ENCODE measurements around the gene LRRN4CL. TPM values are rescaled to one million over a fixed set of nuclear protein-coding genes. Genes with fewer than 3 reads are reported as not detected.

The LRRN4CL gene
- total RNA-seq, 1 experiment from 2014 or later, result 0.42 TPM

DNA sequence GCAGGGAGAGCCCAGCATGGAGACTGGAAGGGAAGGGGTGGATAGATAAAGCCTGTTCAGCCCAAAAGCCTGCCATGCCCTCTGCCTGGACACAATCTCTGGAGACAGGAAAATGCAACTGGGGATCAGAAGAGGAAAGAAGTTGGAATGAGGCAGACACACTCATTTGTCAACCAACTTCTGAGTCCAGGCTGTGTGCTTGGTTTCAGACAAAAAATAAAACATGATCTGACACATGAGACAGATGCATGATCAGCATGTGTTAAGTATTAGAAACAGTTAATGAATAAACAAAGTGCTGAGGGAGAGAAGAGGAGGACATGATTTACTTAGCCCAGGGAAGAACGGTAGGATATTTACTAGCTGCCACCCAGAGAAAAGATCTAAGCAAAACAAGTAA is 839 bp downstream of the LRRN4CL start:
- no peak for DNase-seq (ENCODE audit: unreplicated experiment)
- H3K27me3 Mint-ChIP-seq (ENCODE audit: insufficient read depth, unreplicated experiment), result no peaks in the 10 kb centered on the region
- H3K4me1 Mint-ChIP-seq (ENCODE audit: insufficient read depth, unreplicated experiment), result peaks cover 19% of the 10 kb centered on the region
- H3K27ac Mint-ChIP-seq (ENCODE audit: low read depth, unreplicated experiment), result no peak overlapping the region
- H3K4me3 Mint-ChIP-seq (ENCODE audit: unreplicated experiment), result no peak overlapping the region
- no peak for TF ChIP-seq CTCF (IDR thresholded peaks at IDR 0.05; ENCODE audit: unreplicated experiment)
- intact Hi-C loops (cut with micrococcal nuclease), result no loop called here
- ChIA-PET CTCF (interaction anchor here (0.5 to 2.7 kb wide), 2 partner anchors 294 to 802 kb away, joined by 3 to 10 read pairs; no protein-coding TSS in a partner anchor), POLR2A (interaction anchor here (0.6 to 2.3 kb wide), 8 partner anchors 9 to 710 kb away, joined by 3 to 12 read pairs (median 7); partner anchors contain the start of genes HNRNPUL2, INTS5, TAF6L and TTC9C)
- BruUV-seq (replicated peaks), result no TSS peak
- H3K36me3 Mint-ChIP-seq (ENCODE audit: insufficient read depth, unreplicated experiment), result peaks cover 45% of the 10 kb centered on the region
- H3K9me3 Mint-ChIP-seq (ENCODE audit: unreplicated experiment), result no peaks in the 10 kb centered on the region

DNA sequence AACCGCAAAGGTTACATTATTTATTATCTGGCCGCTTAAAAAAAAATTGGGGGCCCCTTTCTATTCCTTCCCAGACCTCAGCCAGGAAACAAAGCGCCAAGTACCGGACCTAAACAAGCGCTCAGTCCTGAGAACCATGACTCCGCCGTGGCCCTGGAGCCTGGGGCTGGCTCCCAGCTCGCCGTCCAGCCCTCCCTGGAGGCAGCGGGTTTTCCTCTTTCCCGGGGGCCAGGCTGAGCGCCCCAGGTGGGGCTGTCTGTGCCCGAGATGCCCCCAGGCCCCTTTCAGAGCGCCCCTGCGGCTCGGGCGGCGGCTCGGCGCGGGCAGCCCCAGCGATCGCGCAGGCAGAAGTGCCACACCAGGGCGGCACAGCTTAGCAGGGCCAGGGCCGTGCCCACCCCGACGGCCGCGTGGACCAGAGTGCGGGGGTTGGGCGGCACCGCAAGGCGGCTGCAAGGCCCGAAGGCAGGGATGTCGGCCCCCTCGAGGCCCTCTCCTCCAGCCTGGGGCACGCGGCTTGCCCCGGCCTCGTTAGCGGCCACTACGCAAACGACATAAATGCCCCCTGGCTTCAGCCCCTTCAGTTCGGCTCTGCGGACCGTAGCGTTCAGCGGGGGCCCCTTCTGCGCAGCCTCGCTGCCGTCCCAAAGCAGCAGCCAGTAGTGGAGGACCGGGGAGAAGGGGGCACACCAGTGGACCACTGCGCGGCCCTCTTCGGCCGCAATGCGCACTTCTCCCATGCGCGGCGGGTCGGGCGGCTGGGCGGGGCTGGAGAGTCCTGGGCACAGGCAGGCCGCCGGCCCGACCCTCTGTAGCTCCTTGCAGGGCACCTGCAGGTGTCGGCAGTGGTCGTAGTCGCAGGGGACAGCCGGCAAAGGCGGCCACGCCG is 1.6 kb downstream of the LRRN4CL start:
- no peak for DNase-seq (ENCODE audit: unreplicated experiment)
- CTCF ChIA-PET, result no interaction called here
- POLR2A ChIA-PET, result interaction anchor here (0.6 to 1.7 kb wide), 5 partner anchors 16 to 1582 kb away, joined by 3 to 4 read pairs (median 3); partner anchors contain the start of genes TAF6L and UQCC3
- peaks cover 38% of the 10 kb centered on the region for H3K36me3 Mint-ChIP-seq (ENCODE audit: insufficient read depth, unreplicated experiment)
- intact Hi-C loops (cut with micrococcal nuclease), result no loop called here
- H3K27ac Mint-ChIP-seq (ENCODE audit: low read depth, unreplicated experiment), result no peak overlapping the region
- no peak for TF ChIP-seq CTCF (IDR thresholded peaks at IDR 0.05; ENCODE audit: unreplicated experiment)
- BruUV-seq (replicated peaks), result no TSS peak
- H3K9me3 Mint-ChIP-seq (ENCODE audit: unreplicated experiment), result no peaks in the 10 kb centered on the region
- H3K27me3 Mint-ChIP-seq (ENCODE audit: insufficient read depth, unreplicated experiment), result no peaks in the 10 kb centered on the region
- no peak overlapping the region for H3K4me3 Mint-ChIP-seq (ENCODE audit: unreplicated experiment)
- H3K4me1 Mint-ChIP-seq (ENCODE audit: insufficient read depth, unreplicated experiment), result peaks cover 19% of the 10 kb centered on the region

DNA sequence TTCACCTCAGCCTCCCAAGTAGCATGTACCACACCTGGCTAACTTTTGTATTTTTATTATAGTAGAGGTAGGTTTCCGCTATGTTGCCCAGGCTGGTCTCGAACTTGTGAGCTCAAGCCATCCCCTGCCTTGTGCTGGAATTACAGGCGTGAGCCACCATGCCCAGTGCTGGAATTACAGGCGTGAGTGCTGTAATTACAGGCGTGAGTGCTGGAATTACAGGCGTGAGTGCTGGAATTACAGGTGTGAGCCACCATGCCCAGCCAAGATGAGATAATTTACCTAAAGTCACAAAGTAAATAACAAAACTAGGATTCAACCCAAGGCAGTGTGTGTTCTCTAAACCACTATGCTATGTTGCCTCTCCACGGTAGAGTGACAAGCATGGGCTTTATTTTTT is 6.8 kb downstream of the LRRN4CL start:
- CTCF ChIA-PET, result interaction anchor here (1.1 kb wide), 1 partner anchor 41 kb away, joined by 6 read pairs; no protein-coding TSS in a partner anchor
- POLR2A ChIA-PET, result no interaction called here
- no peak overlapping the region for H3K27ac Mint-ChIP-seq (ENCODE audit: low read depth, unreplicated experiment)
- no TSS peak for BruUV-seq (replicated peaks)
- DNase-seq (ENCODE audit: unreplicated experiment), result no peak
- intact Hi-C loops (cut with micrococcal nuclease), result no loop called here
- H3K4me1 Mint-ChIP-seq (ENCODE audit: insufficient read depth, unreplicated experiment), result peaks cover 14% of the 10 kb centered on the region
- no peak for TF ChIP-seq CTCF (IDR thresholded peaks at IDR 0.05; ENCODE audit: unreplicated experiment)
- no peak overlapping the region for H3K4me3 Mint-ChIP-seq (ENCODE audit: unreplicated experiment)
- peaks cover 11% of the 10 kb centered on the region for H3K36me3 Mint-ChIP-seq (ENCODE audit: insufficient read depth, unreplicated experiment)
- no peaks in the 10 kb centered on the region for H3K9me3 Mint-ChIP-seq (ENCODE audit: unreplicated experiment)
- no peaks in the 10 kb centered on the region for H3K27me3 Mint-ChIP-seq (ENCODE audit: insufficient read depth, unreplicated experiment)

DNA sequence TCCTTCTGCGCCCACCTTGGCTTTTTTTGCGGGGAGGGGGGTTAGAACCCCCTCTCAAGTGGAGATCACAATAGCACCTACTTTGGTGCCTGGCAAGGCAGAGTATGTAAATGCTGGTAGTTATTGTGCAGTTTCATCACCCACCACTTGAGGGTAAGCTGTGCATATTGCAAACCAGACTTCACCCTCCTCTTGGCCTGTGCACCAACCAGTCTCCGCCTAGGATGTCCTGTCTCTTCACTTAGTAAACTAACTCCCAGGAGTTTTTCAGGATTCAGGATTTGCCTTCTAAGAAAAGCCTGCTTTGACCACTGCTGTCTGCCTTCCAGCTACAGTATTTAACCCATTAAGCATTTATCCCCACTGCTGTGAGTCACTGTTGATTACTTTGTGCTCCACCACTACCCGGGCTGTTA is 8.5 kb downstream of the LRRN4CL start:
- peak; percentile 42 for TF ChIP-seq CTCF (IDR thresholded peaks at IDR 0.05; ENCODE audit: unreplicated experiment)
- Mint-ChIP-seq H3K9me3 (ENCODE audit: unreplicated experiment) (no peaks in the 10 kb centered on the region), H3K36me3 (ENCODE audit: insufficient read depth, unreplicated experiment) (peaks cover 27% of the 10 kb centered on the region), H3K27me3 (ENCODE audit: insufficient read depth, unreplicated experiment) (no peaks in the 10 kb centered on the region), H3K4me3 (ENCODE audit: unreplicated experiment) (peak overlapping the region; percentile 45), H3K27ac (ENCODE audit: low read depth, unreplicated experiment) (no peak overlapping the region), H3K4me1 (ENCODE audit: insufficient read depth, unreplicated experiment) (peaks cover 22% of the 10 kb centered on the region)
- intact Hi-C loops (cut with micrococcal nuclease), result loop anchor here (2.0 kb wide), 1 partner anchor 14 kb away; no protein-coding TSS in a partner anchor
- no TSS peak for BruUV-seq (replicated peaks)
- POLR2A ChIA-PET, result interaction anchor here (0.6 to 7.1 kb wide), 30 partner anchors 9 to 1353 kb away, joined by 3 to 132 read pairs (median 5); partner anchors contain the start of genes C11orf98, CSKMT, GANAB and HNRNPUL2
- peak; percentile 77 for DNase-seq (ENCODE audit: unreplicated experiment)
- CTCF ChIA-PET, result interaction anchor here (0.6 to 3.0 kb wide), 33 partner anchors 9 to 344 kb away, joined by 3 to 72 read pairs (median 4); partner anchors contain the start of genes ASRGL1, BSCL2, GNG3 and HNRNPUL2

Measured in MCF 10A (cell line).